Activated CD4-positive, alpha-beta T cell treated with anti-CD3 and anti-CD28 coated beads for 1 hour (primary cell): Measurements from ENCODE around the gene CENPU.
"Not testable (repeated sequence)": the region's sequence is repeated elsewhere in the genome, so short reads cannot be mapped to it uniquely, and the experiment has no call there.

ENCODE experiments used
- DNase-seq: peaks from one replicate; pipeline ENCODE4 v3.0.0-alpha.2; 2020

The CENPU gene

DNA sequence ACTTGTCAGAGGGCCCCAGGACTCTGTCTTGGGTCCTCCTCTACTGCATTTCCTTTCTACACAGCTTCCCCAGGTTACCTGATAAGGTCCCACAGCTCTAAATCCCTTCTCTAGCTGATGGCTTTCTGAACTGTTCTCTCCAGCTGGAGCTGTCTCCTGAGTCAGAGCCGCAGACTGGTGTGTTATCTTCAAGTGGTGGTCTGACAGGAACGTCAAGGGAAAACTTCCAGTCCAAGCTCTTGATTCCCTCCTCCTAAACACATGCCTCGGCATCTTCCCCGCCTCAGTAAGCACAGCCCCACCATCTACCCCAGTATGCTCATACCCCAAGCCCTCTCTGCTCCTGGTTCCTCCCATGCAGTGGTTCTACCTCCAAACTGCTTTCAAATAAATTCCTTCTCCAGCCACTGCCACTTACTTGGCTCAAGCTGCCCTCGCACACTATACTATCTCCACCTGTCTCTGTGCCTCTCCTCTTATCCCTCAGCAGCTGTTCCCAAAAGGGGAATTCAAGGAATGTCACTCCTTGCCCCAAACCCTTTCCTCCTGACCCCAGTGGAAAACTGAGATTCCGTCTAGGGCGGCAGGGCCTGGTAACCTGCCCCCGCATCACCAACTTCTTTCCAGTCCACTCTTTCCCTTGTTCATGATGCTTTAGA is 17.2 kb upstream of the CENPU start:
- no peak for DNase-seq

DNA sequence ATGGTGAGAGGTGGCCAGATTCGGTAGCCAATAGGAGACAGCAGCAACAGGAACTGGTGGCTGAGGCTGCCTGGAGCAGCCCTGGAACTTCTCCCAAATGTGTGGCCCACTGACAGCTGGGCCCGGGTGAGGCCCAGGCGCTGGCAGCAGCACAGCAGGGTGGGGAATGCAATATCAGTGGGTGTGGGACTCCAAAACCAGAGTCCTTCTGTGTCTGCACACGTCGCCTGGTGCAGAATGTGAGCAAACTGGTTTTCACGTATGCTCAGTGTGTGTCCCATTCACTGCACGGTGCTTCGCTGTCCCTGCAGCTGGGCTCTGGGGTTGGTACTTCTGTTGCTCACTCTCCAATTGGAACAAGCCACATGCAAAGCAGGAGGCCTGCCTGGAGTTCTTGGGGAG is 14.4 kb upstream of the CENPU start:
- DNase-seq, result no peak

- DNase-seq, result no peak
Observed at GRCh38 chr4:184747034-184747830, 13.3 kb upstream of the CENPU start.

GRCh38 chr4:184745831-184746795 is 12.2 kb upstream of the CENPU start:
- DNase-seq, result peak; percentile 57

- no peak for DNase-seq
Observed at GRCh38 chr4:184744236-184744635, 10.3 kb upstream of the CENPU start.

DNA sequence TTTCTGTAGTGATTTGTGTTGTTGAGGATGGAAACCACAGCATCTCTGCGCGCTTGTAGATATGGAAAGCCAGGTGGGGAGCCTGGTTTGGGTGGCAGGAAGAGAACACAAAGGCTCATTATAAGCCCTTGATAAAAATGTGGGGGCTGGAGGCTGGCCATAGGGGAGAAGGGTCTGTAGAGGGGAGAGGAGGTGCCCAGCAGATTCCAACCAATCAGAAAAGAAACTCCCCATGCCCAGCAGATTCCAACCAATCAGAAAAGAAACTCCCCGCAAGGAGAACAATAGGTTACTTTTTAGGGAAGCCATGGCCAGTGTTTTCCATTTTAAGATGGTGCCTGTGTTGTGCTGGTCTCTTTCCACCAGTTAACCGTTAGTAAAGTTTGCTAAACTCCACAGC is 9.8 kb upstream of the CENPU start:
- no peak for DNase-seq

- not testable (repeated sequence) for DNase-seq
Observed at GRCh38 chr4:184741651-184742050, 7.8 kb upstream of the CENPU start.

- no peak for DNase-seq
Observed at GRCh38 chr4:184740980-184741391, 7.1 kb upstream of the CENPU start.

GRCh38 chr4:184739575-184739974 is 5.7 kb upstream of the CENPU start:
- not testable (repeated sequence) for DNase-seq

DNA sequence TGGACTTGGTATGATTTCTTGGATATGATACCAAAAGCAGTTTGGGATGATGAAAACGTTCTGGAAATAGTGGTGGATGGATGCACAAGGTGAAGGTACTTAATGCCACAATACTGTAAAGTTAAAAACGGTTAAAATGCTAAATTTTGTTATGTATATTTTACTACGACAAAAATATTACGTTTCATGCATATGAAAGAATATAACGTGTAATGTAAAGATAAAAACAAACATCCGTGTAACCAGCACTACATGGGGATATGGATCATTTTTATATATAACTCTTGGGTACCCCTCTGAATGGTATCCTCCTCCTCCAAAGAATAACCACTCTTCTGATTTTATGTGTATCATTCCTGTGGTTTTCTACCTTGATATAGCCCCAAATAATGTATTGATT is 862 bp upstream of the CENPU start:
- no peak for DNase-seq

DNA sequence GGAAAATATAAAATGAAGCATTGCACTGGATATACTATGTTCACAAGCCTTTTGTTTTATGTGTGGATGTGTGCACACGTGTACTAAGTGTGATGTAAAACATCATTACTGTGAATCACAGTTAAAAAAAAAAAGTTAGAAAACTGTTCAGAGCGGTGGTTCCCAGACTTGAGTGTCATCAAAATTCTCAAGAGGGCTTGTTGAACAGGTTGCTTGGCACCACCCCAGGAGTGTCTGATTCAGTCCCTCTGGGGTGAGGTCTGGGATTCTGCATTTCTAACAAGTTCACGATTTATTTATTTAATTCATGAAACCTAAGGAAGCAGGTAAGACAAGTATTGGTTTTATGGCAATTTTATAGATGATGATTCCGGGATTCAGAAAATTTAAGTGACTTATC is 1.8 kb downstream of the CENPU start:
- DNase-seq, result no peak

DNA sequence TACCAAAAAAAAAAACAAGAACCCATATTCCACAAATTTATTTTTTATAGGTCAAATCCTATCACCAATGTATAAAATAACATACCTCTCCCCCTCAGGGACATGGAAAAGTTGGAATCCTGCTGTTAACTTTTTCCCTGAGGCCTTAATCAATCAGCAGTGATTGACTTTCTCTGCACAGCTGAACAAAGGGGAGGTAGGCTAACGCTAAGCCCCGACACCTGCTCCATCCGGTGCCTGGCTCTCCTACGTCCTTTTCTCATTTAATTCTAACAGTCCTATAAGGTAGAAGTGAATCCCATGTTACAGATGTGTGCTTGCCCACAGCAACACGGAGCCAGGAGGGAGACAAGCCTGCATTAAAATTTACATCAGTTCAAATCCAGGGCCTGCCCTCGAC is 2.8 kb downstream of the CENPU start:
- DNase-seq, result no peak

GRCh38 chr4:184729946-184730345 is 4.0 kb downstream of the CENPU start:
- DNase-seq, result no peak

- DNase-seq, result no peak
Observed at GRCh38 chr4:184728858-184729257, 5.0 kb downstream of the CENPU start.

- no peak for DNase-seq
Observed at GRCh38 chr4:184727430-184727829, 6.5 kb downstream of the CENPU start.

GRCh38 chr4:184722798-184723197 is 11.1 kb downstream of the CENPU start:
- no peak for DNase-seq

DNA sequence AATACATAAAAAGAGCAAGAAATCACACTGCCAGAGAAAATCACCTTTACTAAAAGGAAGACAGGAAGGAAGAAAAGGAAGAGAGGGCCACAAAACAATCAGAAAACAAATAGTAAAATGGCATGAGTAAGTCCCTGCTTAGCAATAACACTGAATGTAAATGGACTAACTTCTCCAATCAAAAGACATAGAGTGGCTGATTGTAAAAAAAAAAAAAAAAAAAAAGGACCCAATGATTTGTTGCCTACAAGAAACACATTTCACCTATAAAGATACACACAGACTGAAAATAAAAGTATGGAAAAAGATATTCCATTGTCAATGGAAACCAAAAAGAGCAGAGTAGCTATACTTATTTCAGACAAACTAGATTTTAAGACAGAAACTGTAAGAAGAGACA is 12.6 kb downstream of the CENPU start:
- no peak for DNase-seq

GRCh38 chr4:184719407-184719806 is 14.5 kb downstream of the CENPU start:
- no peak for DNase-seq

DNA sequence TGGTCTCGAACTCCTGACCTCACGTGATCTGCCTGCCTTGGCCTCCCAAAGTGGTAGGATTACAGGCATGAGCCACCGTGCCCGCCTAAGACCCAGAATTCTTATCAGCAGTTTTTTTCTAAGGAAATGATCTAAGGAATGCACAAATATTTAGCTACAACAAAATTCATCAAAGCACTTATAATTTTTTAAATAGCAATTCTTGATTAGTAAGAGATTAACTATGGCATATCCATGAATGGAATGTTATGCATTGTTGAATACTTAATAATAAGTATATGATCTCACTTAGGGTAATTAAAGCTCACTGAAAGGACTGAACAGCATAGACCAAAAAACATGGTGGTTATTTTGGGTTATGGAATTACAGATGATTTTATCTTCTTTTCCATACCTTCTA is 18.4 kb downstream of the CENPU start:
- no peak for DNase-seq

DNA sequence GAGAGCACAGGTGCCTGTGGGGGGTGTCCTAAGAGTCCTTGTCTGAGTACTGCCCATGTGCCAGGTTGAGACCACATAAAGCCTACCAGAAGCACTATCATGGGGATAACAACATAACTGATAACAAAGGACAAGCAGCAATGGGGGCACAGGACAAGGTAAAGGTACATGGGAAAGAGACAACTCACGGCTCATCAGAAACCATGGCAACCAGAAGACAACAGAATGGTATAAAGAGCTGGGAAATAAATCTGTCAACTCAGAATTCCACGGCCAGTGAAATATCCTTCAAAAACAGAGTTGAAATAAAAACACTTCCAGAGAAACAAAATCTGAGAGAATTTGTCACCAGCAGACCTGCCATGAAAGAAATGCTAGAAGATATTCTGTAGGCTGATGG is 20.0 kb downstream of the CENPU start:
- DNase-seq, result no peak

DNA sequence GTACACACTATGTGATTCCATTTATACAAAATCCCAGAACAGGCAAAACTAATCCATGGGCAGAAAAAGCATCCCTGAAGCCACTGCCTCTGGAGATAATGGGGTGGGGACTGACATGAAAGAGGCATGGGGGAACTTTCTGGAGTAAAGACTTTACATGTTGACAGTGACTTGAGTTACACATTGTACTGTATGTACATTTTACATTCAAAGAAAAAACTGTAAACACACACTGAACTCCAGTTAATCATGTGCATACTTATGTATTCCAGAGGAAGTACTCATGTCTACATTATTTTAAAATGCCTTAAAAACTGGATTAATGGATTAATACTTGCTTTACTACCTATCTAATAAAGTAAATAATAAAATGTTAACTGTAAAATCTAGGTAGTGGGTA is 21.6 kb downstream of the CENPU start:
- no peak for DNase-seq

- no peak for DNase-seq
Observed at GRCh38 chr4:184706453-184706852, 27.4 kb downstream of the CENPU start.

DNA sequence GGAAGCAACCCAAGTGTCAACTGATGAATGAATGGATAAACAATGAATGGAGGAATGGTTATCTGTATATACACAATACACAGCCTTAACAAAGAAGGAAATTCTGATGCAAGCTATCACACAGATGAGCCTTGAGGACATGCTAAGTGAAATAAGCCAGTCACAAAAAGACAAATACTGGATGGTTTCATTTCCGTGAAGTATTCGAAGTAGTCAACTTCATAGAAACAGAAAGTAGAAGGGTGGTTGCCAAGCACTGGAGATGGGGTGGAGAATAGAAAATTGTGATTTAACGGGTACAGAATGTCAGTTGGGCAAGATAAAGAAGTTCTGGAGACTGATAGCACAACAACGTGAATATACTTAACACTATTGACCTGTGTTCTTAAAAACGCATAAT is 28.2 kb downstream of the CENPU start:
- DNase-seq, result no peak

GRCh38 chr4:184702114-184702513 is 31.8 kb downstream of the CENPU start:
- DNase-seq, result no peak
